ENCODE data around the gene CACNA1G. TPM values are rescaled to one million over a fixed set of nuclear protein-coding genes. Genes with fewer than 3 reads are reported as not detected.

CACNA1G gene
- polyA plus RNA-seq, 3 donors: 6.9 to 8.7 (median 8.3) TPM

GRCh38 chr17:50653738-50654137, 93.2 kb downstream of the CACNA1G start:
- DNase-seq (ENCODE audit: extremely low read depth in 1 of 11, low read depth in 9 of 11, low spot score in 4 of 11): no peak

- DNase-seq (ENCODE audit: extremely low read depth in 1 of 11, low read depth in 9 of 11, low spot score in 4 of 11): no peak
Observed at GRCh38 chr17:50656509-50656908, 96.0 kb downstream of the CACNA1G start.

GRCh38 chr17:50657054-50657453, 96.5 kb downstream of the CACNA1G start:
- DNase-seq (ENCODE audit: extremely low read depth in 1 of 11, low read depth in 9 of 11, low spot score in 4 of 11): no peak

GRCh38 chr17:50657627-50658026, 97.1 kb downstream of the CACNA1G start:
- no peak for DNase-seq (ENCODE audit: extremely low read depth in 1 of 11, low read depth in 9 of 11, low spot score in 4 of 11)

GRCh38 chr17:50658616-50659015, 98.1 kb downstream of the CACNA1G start:
- DNase-seq (ENCODE audit: extremely low read depth in 1 of 11, low read depth in 9 of 11, low spot score in 4 of 11): no peak

GRCh38 chr17:50659179-50659578, 98.7 kb downstream of the CACNA1G start:
- DNase-seq (ENCODE audit: extremely low read depth in 1 of 11, low read depth in 9 of 11, low spot score in 4 of 11): no peak

- DNase-seq (ENCODE audit: extremely low read depth in 1 of 11, low read depth in 9 of 11, low spot score in 4 of 11): no peak
Observed at GRCh38 chr17:50660042-50660886, 99.7 kb downstream of the CACNA1G start.

GRCh38 chr17:50660887-50661345, 100.4 kb downstream of the CACNA1G start:
- DNase-seq (ENCODE audit: extremely low read depth in 1 of 11, low read depth in 9 of 11, low spot score in 4 of 11): no peak

GRCh38 chr17:50661348-50661747, 100.8 kb downstream of the CACNA1G start:
- no peak for DNase-seq (ENCODE audit: extremely low read depth in 1 of 11, low read depth in 9 of 11, low spot score in 4 of 11)

GRCh38 chr17:50661795-50662391, 101.4 kb downstream of the CACNA1G start:
- DNase-seq (ENCODE audit: extremely low read depth in 1 of 11, low read depth in 9 of 11, low spot score in 4 of 11): peak in 3 of 11 donors; percentile 45 to 55 (median 46)

GRCh38 chr17:50662632-50663225, 102.2 kb downstream of the CACNA1G start:
- no peak for DNase-seq (ENCODE audit: extremely low read depth in 1 of 11, low read depth in 9 of 11, low spot score in 4 of 11)

- DNase-seq (ENCODE audit: extremely low read depth in 1 of 11, low read depth in 9 of 11, low spot score in 4 of 11): no peak
Observed at GRCh38 chr17:50663812-50664374, 103.4 kb downstream of the CACNA1G start.

- no peak for DNase-seq (ENCODE audit: extremely low read depth in 1 of 11, low read depth in 9 of 11, low spot score in 4 of 11)
Observed at GRCh38 chr17:50664788-50665458, 104.4 kb downstream of the CACNA1G start.

- DNase-seq (ENCODE audit: extremely low read depth in 1 of 11, low read depth in 9 of 11, low spot score in 4 of 11): no peak
Observed at GRCh38 chr17:50665838-50666237, 105.3 kb downstream of the CACNA1G start.

- no peak for DNase-seq (ENCODE audit: extremely low read depth in 1 of 11, low read depth in 9 of 11, low spot score in 4 of 11)
Observed at GRCh38 chr17:50666316-50666715, 105.8 kb downstream of the CACNA1G start.

- DNase-seq (ENCODE audit: extremely low read depth in 1 of 11, low read depth in 9 of 11, low spot score in 4 of 11): no peak
Observed at GRCh38 chr17:50667259-50668024, 106.9 kb downstream of the CACNA1G start.

GRCh38 chr17:50668025-50668837, 107.7 kb downstream of the CACNA1G start:
- DNase-seq (ENCODE audit: extremely low read depth in 1 of 11, low read depth in 9 of 11, low spot score in 4 of 11): no peak
